HEK293T (cell line): ENCODE results near the gene KHK.

ENCODE experiments used
- ARNT ChIP-seq: fragments of 450-650 bp; IDR thresholded peaks from 2 replicates; pipeline ENCODE4 v1.6.1; 2017; ENCODE audit warnings: mild to moderate bottlenecking
- CTBP1 ChIP-seq: fragments of 450-650 bp; IDR thresholded peaks from 2 replicates; pipeline ENCODE4 v1.6.1; 2016; ENCODE audit warnings: borderline replicate concordance
- HDGF ChIP-seq: fragments of 450-650 bp; IDR thresholded peaks from 2 replicates; pipeline ENCODE4 v1.6.1; 2017; ENCODE audit warnings: antibody characterized with exemption, borderline replicate concordance
- SP1 ChIP-seq: fragments of 450-650 bp; IDR thresholded peaks from 2 replicates; pipeline ENCODE4 v1.6.1; 2017

DNA sequence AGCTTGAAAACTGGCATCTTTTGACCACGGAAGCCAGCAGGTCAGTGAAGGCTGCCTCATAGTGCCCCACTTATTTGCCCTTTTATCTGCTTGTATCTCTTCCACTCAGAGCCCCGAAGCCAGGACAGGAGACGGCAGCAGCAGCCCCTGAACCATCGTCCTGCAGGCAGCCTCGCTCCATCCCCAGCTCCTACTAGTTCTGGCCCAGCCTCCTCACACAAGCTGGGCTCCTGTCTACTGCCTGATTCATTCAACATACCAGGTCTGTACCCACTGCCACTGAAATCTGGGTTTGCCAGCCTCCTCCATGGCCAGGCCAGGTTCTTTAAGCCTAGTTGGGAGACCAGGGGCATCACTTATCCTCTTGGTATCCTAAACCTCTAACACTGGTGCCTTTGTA lies 19.2 kb upstream of the KHK start:
- no peak for TF ChIP-seq HDGF
- no peak for TF ChIP-seq ARNT
- no peak for TF ChIP-seq CTBP1
- TF ChIP-seq SP1, result no peak
